ENCODE results near the gene PYGO1.

GRCh38 chr15:55630858-55631257, 42.7 kb upstream of the PYGO1 start:
- TF ChIP-seq CTCF (IDR thresholded peaks at IDR 0.05): no peak
- TF ChIP-seq POLR2A (IDR thresholded peaks at IDR 0.05): no peak

All from adrenal gland (tissue), 5 donors.